Sigmoid colon (tissue), 7 donors: ENCODE measurements around the gene IVNS1ABP. TPM values are rescaled to one million over a fixed set of nuclear protein-coding genes. Genes with fewer than 3 reads are reported as not detected.
"Not testable (repeated sequence)": the region's sequence is repeated elsewhere in the genome, so short reads cannot be mapped to it uniquely, and the experiment has no call there.

Experiments
- DNase-seq: peaks from one replicate; pipeline ENCODE4 v3.0.0-alpha.2; 2019
- H3K27ac ChIP-seq, 4 donors: fragments of 200-600 bp; sonication (generic); one replicate each; pipeline ENCODE4 v1.5.1; 2016 to 2019; ENCODE audit warnings: mild to moderate bottlenecking in 1 of 4
- H3K27me3 ChIP-seq, 3 donors: fragments of 200-600 bp; sonication (generic); one replicate each; pipeline ENCODE4 v1.5.1; 2019; ENCODE audit warnings: mild to moderate bottlenecking in 1 of 3
- H3K36me3 ChIP-seq, 4 donors: fragments of 200-600 bp; sonication (generic); one replicate each; pipeline ENCODE4 v1.5.1; 2016 to 2019
- H3K4me1 ChIP-seq, 4 donors: fragments of 200-600 bp; sonication (generic); one replicate each; pipeline ENCODE4 v1.5.1; 2017 to 2019
- H3K4me3 ChIP-seq, 4 donors: fragments of 200-600 bp; sonication (generic); one replicate each; pipeline ENCODE4 v1.5.1; 2017 to 2019; ENCODE audit warnings: mild to moderate bottlenecking in 2 of 4, moderate library complexity in 1 of 4
- H3K9me3 ChIP-seq, 4 donors: fragments of 200-600 bp in 3 of 4; sonication (generic) in 3 of 4; one replicate each; pipeline versions ENCODE4 v1.5.1 to v1.6.1; 2013 to 2019
- EP300 ChIP-seq, 4 donors: sonication (generic); formaldehyde crosslinking; IDR thresholded peaks; one replicate each; pipeline ENCODE4 v1.6.1; 2017; ENCODE audit warnings: antibody characterized with exemption in 4 of 4
- POLR2A ChIP-seq, 2 donors: fragments of 450-650 bp; IDR thresholded peaks; one replicate each; pipeline ENCODE4 v1.6.1; 2016; ENCODE audit warnings: antibody characterized with exemption in 2 of 2, mild to moderate bottlenecking in 2 of 2, moderate library complexity in 2 of 2
- POLR2AphosphoS5 ChIP-seq, 4 donors: sonication (generic); formaldehyde crosslinking; IDR thresholded peaks; one replicate each; pipeline ENCODE4 v1.6.1; 2017; ENCODE audit warnings: antibody characterized with exemption in 4 of 4
- WGBS, 2 donors: extraction: QIAGEN DNeasy Blood & Tissue Kit; methylation state at CpG; one replicate each; pipeline ENCODE4 v1.1.7; 2013; 5-methylcytosine and 5-hydroxymethylcytosine counted together
- intact Hi-C: fragments of 100-400 bp; cut with DNase I; formaldehyde crosslinking; loops from one replicate; pipeline ENCODE4 v1.15.1; 2023
- polyA plus RNA-seq, 3 donors: library from polyadenylated mRNA; stranded (reverse); fragments of 200-250 nt; gene quantifications; one replicate each; pipeline ENCODE4 v1.2.3, GENCODE V29; 2013
- total RNA-seq, 4 donors: library from RNA; depleted of rRNA; stranded (reverse); fragments of >200 nt; gene quantifications; one replicate each; pipeline ENCODE4 v1.1.0, GENCODE V29; 2016
- TF ChIP-seq, protein P1 (sequence below), 4 experiments: fragments of 450-650 bp in 3 of 4; fragments of 200-600 bp in 1 of 4; IDR thresholded peaks; one replicate each; pipeline ENCODE4 v1.5.1; 2016 to 2019; ENCODE audit warnings: antibody characterized with exemption in 4 of 4, mild to moderate bottlenecking in 3 of 4, moderate library complexity in 2 of 4
- donor health status: healthy with polysubstance abuse.
- donor health status: Bipolar disorder and iron deficiency.
- donor health status: healthy.

IVNS1ABP gene
- total and polyA plus RNA-seq, 7 donors = 29.8 to 85.9 (median 36.0) TPM

DNA sequence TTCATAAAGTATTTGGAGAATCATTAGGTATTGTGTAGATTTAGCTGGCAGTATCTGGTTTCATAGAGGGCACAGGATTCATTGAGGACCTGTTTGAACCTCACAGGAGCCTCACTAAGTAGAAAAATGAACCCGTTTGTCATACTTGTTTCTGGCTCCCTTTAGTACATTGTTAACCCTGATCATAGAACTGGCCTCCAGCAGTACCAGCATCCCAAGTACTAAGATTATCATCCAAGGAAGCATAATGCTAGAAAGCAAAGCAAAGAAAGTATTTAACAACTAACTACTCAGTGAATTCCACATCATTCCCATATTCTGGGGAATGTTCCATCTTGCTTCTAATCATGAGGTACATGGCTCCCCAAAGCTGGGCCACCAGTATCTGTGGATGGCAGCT is 54.9 kb downstream of the IVNS1ABP start:
- no peak overlapping the region for H3K4me3 ChIP-seq
- DNase-seq = no peak
- TF ChIP-seq, protein P1, sequence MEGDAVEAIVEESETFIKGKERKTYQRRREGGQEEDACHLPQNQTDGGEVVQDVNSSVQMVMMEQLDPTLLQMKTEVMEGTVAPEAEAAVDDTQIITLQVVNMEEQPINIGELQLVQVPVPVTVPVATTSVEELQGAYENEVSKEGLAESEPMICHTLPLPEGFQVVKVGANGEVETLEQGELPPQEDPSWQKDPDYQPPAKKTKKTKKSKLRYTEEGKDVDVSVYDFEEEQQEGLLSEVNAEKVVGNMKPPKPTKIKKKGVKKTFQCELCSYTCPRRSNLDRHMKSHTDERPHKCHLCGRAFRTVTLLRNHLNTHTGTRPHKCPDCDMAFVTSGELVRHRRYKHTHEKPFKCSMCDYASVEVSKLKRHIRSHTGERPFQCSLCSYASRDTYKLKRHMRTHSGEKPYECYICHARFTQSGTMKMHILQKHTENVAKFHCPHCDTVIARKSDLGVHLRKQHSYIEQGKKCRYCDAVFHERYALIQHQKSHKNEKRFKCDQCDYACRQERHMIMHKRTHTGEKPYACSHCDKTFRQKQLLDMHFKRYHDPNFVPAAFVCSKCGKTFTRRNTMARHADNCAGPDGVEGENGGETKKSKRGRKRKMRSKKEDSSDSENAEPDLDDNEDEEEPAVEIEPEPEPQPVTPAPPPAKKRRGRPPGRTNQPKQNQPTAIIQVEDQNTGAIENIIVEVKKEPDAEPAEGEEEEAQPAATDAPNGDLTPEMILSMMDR (IDR thresholded peaks at IDR 0.05) = no peak
- TF ChIP-seq EP300 (IDR thresholded peaks at IDR 0.05) = no peak
- no peak for TF ChIP-seq POLR2A (IDR thresholded peaks at IDR 0.05)
- no peak for TF ChIP-seq POLR2AphosphoS5 (IDR thresholded peaks at IDR 0.05)
- no peaks in the 10 kb centered on the region for H3K27me3 ChIP-seq
- intact Hi-C loops = no loop called here
- H3K36me3 ChIP-seq = no peaks in the 10 kb centered on the region
- WGBS, 2 donors = 93% methylated on average over 1 of the region's 1 CpG
- H3K27ac ChIP-seq = no peak overlapping the region
- peaks cover 0 to 1% (median 0%) of the 10 kb centered on the region in 4 donors for H3K9me3 ChIP-seq
- no peaks in the 10 kb centered on the region for H3K4me1 ChIP-seq

DNA sequence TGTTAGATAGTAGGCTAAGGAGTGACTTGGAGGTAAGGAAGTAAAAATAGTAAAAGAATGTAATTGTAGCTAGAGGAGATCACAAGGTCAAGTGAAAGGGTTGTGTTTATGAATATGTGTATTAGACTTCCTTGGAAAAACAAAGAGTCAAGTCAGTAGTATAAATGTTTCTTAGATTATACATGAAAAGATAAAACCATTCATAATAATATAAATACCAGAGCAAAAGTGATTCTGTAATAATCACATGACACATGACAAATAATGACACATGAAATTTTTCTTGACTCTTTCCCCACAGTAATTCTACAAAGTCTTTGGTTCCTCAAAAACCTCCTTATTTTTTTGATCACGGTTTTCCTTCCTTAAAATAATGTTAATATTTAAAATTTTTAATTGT is 56.4 kb downstream of the IVNS1ABP start:
- Histone ChIP-seq H3K4me3 (no peak overlapping the region), H3K27me3 (no peaks in the 10 kb centered on the region), H3K27ac (no peak overlapping the region), H3K36me3 (no peaks in the 10 kb centered on the region), H3K9me3 (peaks cover 0 to 1% (median 0%) of the 10 kb centered on the region in 4 donors), H3K4me1 (no peaks in the 10 kb centered on the region)
- no peak for DNase-seq
- intact Hi-C loops = no loop called here
- TF ChIP-seq POLR2A (IDR thresholded peaks at IDR 0.05) (no peak), POLR2AphosphoS5 (IDR thresholded peaks at IDR 0.05) (no peak), EP300 (IDR thresholded peaks at IDR 0.05) (no peak)
- TF ChIP-seq, protein P1 (IDR thresholded peaks at IDR 0.05) = no peak
- 82 to 83% methylated on average over 1 of the region's 1 CpG for WGBS, 2 donors

DNA sequence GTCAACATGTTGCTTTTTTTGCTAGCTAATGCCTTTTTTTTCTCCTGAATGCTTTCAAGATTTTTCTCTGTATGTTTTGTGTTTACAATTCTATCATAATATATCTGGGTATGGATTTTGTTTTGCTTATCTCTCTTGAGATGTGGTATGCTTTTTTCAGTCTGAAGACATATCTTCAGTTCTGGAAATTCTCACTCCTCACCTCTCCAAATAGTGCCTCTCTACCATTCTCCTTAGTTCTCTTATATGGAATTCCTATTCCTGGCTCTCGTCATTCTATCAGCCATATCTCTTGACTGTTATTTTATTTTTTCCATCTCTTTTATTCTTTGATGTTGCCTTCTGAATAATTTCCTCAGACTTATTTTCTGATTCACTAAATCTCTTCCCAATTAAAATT is 58.4 kb downstream of the IVNS1ABP start:
- Histone ChIP-seq H3K9me3 (peaks cover 0 to 1% (median 0%) of the 10 kb centered on the region in 4 donors), H3K4me1 (no peaks in the 10 kb centered on the region), H3K36me3 (no peaks in the 10 kb centered on the region), H3K27me3 (no peaks in the 10 kb centered on the region), H3K4me3 (no peak overlapping the region), H3K27ac (no peak overlapping the region)
- DNase-seq = no peak
- WGBS, 2 donors = 93 to 97% methylated on average over 1 of the region's 1 CpG
- intact Hi-C loops = no loop called here
- TF ChIP-seq EP300 (IDR thresholded peaks at IDR 0.05) (no peak), POLR2A (IDR thresholded peaks at IDR 0.05) (no peak), POLR2AphosphoS5 (IDR thresholded peaks at IDR 0.05) (no peak)
- TF ChIP-seq, protein P1 (IDR thresholded peaks at IDR 0.05) = no peak

DNA sequence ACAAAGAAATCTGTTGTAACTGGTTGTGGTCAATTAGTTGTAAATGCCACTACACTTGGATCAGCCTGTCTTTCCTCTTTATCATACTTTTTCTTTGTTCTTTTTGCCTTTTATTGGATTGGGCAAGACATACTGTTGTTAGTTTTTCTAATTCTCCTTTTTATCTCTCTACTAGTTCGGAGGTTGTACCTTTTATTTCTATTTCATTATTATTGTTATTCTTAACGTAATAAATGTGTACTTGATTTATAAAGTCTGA is 59.2 kb downstream of the IVNS1ABP start:
- TF ChIP-seq, protein P1 (IDR thresholded peaks at IDR 0.05) = no peak
- TF ChIP-seq POLR2A (IDR thresholded peaks at IDR 0.05) (no peak), EP300 (IDR thresholded peaks at IDR 0.05) (no peak)
- H3K36me3 ChIP-seq = no peaks in the 10 kb centered on the region
- intact Hi-C loops = no loop called here
- no peak for DNase-seq
- H3K27ac ChIP-seq = no peak overlapping the region
- no peak overlapping the region for H3K4me3 ChIP-seq
- no peaks in the 10 kb centered on the region for H3K27me3 ChIP-seq
- WGBS, 2 donors = 85 to 89% methylated on average over 2 of the region's 2 CpGs
- H3K4me1 ChIP-seq = no peaks in the 10 kb centered on the region
- peaks cover 0 to 1% (median 0%) of the 10 kb centered on the region in 4 donors for H3K9me3 ChIP-seq

DNA sequence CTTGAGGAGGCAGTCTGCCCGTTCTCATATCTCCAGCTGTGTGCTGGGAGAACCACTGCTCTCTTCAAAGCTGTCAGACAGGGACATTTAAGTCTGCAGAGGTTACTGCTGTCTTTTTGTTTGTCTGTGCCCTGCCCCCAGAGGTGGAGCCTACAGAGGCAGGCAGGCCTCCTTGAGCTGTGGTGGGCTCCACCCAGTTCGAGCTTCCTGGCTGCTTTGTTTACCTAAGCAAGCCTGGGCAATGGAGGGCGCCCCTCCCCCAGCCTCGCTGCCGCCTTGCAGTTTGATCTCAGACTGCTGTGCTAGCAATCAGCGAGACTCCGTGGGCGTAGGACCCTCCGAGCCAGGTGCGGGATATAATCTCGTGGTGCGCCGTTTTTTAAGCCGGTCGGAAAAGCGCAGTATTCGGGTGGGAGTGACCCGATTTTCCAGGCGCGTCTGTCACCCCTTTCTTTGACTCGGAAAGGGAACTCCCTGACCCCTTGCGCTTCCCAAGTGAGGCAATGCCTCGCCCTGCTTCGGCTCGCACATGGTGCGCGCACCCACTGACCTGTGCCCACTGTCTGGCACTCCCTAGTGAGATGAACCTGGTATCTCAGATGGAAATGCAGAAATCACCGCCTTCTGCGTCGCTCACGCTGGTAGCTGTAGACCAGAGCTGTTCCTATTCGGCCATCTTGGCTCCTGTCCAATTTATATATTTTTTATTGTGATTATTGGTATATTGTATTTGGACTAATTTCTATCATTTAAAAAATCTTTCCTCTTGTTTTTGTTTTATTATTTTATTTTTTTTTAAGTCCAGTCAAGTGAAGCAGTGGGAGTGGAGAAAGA is 59.7 kb downstream of the IVNS1ABP start:
- DNase-seq, H3K36me3 ChIP-seq, H3K27ac ChIP-seq, H3K27me3 ChIP-seq, H3K9me3 ChIP-seq, H3K4me3 ChIP-seq, intact Hi-C loops, H3K4me1 ChIP-seq: not testable (repeated sequence)
- 91 to 94% methylated on average over 19 to 30 of the region's 32 CpGs for WGBS, 2 donors

DNA sequence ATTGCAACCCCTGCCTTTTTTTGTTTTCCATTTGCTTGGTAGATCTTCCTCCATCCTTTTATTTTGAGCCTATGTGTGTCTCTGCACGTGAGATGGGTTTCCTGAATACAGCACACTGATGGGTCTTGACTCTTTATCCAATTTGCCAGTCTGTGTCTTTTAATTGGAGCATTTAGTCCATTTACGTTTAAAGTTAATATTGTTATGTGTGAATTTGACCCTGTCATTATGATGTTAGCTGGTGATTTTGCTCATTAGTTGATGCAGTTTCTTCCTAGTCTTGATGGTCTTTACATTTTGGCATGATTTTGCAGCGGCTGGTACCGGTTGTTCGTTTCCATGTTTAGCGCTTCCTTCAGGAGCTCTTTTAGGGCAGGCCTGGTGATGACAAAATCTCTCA is 61.4 kb downstream of the IVNS1ABP start:
- intact Hi-C loops, H3K4me1 ChIP-seq, H3K27ac ChIP-seq, H3K27me3 ChIP-seq, H3K9me3 ChIP-seq, H3K36me3 ChIP-seq, H3K4me3 ChIP-seq, DNase-seq: not testable (repeated sequence)
- 90 to 94% methylated on average over 5 of the region's 6 CpGs for WGBS, 2 donors

DNA sequence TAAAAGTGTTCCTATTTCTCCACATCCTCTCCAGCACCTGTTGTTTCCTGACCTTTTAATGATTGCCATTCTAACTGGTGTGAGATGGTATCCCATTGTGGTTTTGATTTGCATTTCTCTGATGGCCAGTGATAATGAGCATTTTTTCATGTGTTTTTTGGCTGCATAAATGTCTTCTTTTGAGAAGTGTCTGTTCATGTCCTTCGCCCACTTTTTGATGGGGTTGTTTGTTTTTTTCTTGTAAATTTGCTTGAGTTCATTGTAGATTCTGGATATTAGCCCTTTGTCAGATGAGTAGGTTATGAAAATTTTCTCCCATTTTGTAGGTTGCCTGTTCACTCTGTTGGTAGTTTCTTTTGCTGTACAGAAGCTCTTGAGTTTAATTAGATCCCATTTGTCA is 64.6 kb downstream of the IVNS1ABP start:
- DNase-seq, H3K27ac ChIP-seq, H3K4me1 ChIP-seq, H3K27me3 ChIP-seq, H3K9me3 ChIP-seq, H3K36me3 ChIP-seq, H3K4me3 ChIP-seq, intact Hi-C loops: not testable (repeated sequence)
- no CpG with 5 or more reads among the region's 1 CpG for WGBS, 2 donors

DNA sequence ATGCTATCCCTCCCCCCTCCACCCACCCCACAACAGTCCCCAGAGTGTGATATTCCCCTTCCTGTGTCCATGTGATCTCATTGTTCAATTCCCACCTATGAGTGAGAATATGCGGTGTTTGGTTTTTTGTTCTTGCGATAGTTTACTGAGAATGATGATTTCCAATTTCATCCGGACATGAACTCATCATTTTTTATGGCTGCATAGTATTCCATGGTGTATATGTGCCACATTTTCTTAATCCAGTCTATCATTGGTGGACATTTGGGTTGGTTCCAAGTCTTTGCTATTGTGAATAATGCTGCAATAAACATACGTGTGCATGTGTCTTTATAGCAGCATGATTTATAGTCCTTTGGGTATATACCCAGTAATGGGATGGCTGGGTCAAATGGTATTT is 65.1 kb downstream of the IVNS1ABP start:
- H3K27me3 ChIP-seq, H3K36me3 ChIP-seq, H3K4me1 ChIP-seq, DNase-seq, H3K4me3 ChIP-seq, intact Hi-C loops, H3K27ac ChIP-seq, H3K9me3 ChIP-seq: not testable (repeated sequence)
- 98 to 100% methylated on average over 3 of the region's 4 CpGs for WGBS, 2 donors
